GM18508 (cell line): ENCODE measurements around the gene SAFB.
A peak's percentile ranks its signal among the peaks of the same experiment; 100 is the strongest.

Source experiments
- ATAC-seq: cut with Tn5 transposase; IDR thresholded peaks from one replicate; pipeline ENCODE4 v1.9.1; 2021; ENCODE audit warnings: moderate number of reproducible peaks; ENCODE audit not compliant: insufficient read depth, unreplicated experiment

The SAFB gene

GRCh38 chr19:5622465-5623396 is at the start of gene SAFB, which contains the start of gene SAFB2:
Gene SAFB (plus strand): TSS chr19:5623083. CDS start chr19:5623206, 123 bp downstream.
Gene SAFB2 (minus strand): TSS chr19:5622776. CDS start chr19:5622715, 61 bp downstream.
- ATAC-seq: peak; percentile 62

- ATAC-seq: no peak
Measured at GRCh38 chr19:5575590-5575989, 47.3 kb upstream of the SAFB start.

- no peak for ATAC-seq
Measured at GRCh38 chr19:5578097-5578846, 44.6 kb upstream of the SAFB start.

GRCh38 chr19:5579286-5579685 is 43.6 kb upstream of the SAFB start:
- ATAC-seq: no peak

- no peak for ATAC-seq
Measured at GRCh38 chr19:5579697-5580096, 43.2 kb upstream of the SAFB start.

- ATAC-seq: no peak
Measured at GRCh38 chr19:5580161-5580571, 42.7 kb upstream of the SAFB start.

GRCh38 chr19:5585461-5586299 is 37.2 kb upstream of the SAFB start:
- ATAC-seq: no peak

- no peak for ATAC-seq
Measured at GRCh38 chr19:5586300-5587070, 36.4 kb upstream of the SAFB start.

- no peak for ATAC-seq
Measured at GRCh38 chr19:5587071-5587455, 35.8 kb upstream of the SAFB start.

GRCh38 chr19:5587661-5588060 is 35.2 kb upstream of the SAFB start:
- ATAC-seq: no peak

GRCh38 chr19:5588441-5588840 is 34.4 kb upstream of the SAFB start:
- ATAC-seq: no peak

- no peak for ATAC-seq
Measured at GRCh38 chr19:5588906-5589676, 33.8 kb upstream of the SAFB start.

- no peak for ATAC-seq
Measured at GRCh38 chr19:5590151-5590864, 32.6 kb upstream of the SAFB start.

GRCh38 chr19:5590865-5591154 is 32.1 kb upstream of the SAFB start:
- ATAC-seq: no peak

GRCh38 chr19:5591476-5591875 is 31.4 kb upstream of the SAFB start:
- ATAC-seq: no peak

GRCh38 chr19:5592531-5593342 is 30.1 kb upstream of the SAFB start:
- ATAC-seq: no peak

- ATAC-seq: no peak
Measured at GRCh38 chr19:5593343-5594255, 29.3 kb upstream of the SAFB start.
